ENCODE data around the gene FSIP2. TPM values are rescaled to one million over a fixed set of nuclear protein-coding genes. Genes with fewer than 3 reads are reported as not detected.

Gene FSIP2
- total RNA-seq (2014; rRNA removed; shearing (Covaris generic)) = not detected in 2 replicates
- not detected in 2 replicates for polyA plus RNA-seq (2015; cell fraction: cytosol; rRNA removed)
- polyA plus RNA-seq (2015; cell fraction: nucleus; rRNA removed) = 0.05 TPM in 1 of 2 replicates, not detected in the other

GRCh38 chr2:185738679-185739472 is at the start of gene FSIP2:
Gene FSIP2 (plus strand): TSS chr2:185738804. CDS start chr2:185738895, 91 bp downstream.
- no peak for DNase-seq (ENCODE audit: low read depth)

GRCh38 chr2:185689906-185690539 is 48.6 kb upstream of the FSIP2 start:
- peak; percentile 64 for DNase-seq (ENCODE audit: low read depth)

- no peak for DNase-seq (ENCODE audit: low read depth)
Observed at GRCh38 chr2:185695711-185696235, 42.8 kb upstream of the FSIP2 start.

- DNase-seq (ENCODE audit: low read depth) = no peak
Observed at GRCh38 chr2:185700883-185701282, 37.7 kb upstream of the FSIP2 start.

GRCh38 chr2:185734658-185735057 is 3.9 kb upstream of the FSIP2 start:
- DNase-seq (ENCODE audit: low read depth) = no peak

- DNase-seq (ENCODE audit: low read depth) = no peak
Observed at GRCh38 chr2:185736210-185736609, 2.4 kb upstream of the FSIP2 start.

- peak; percentile 14 for DNase-seq (ENCODE audit: low read depth)
Observed at GRCh38 chr2:185745864-185746859, 7.6 kb downstream of the FSIP2 start.

- DNase-seq (ENCODE audit: low read depth) = peak; percentile 82
Observed at GRCh38 chr2:185757356-185757755, 18.8 kb downstream of the FSIP2 start.

- no peak for DNase-seq (ENCODE audit: low read depth)
Observed at GRCh38 chr2:185771396-185771795, 32.8 kb downstream of the FSIP2 start.

GRCh38 chr2:185780890-185781289 is 42.3 kb downstream of the FSIP2 start:
- DNase-seq (ENCODE audit: low read depth) = peak; percentile 5

GRCh38 chr2:185782223-185782769 is 43.7 kb downstream of the FSIP2 start:
- DNase-seq (ENCODE audit: low read depth) = no peak

- DNase-seq (ENCODE audit: low read depth) = no peak
Observed at GRCh38 chr2:185785156-185785555, 46.6 kb downstream of the FSIP2 start.

GRCh38 chr2:185785851-185786473 is 47.4 kb downstream of the FSIP2 start:
- DNase-seq (ENCODE audit: low read depth) = no peak

- peak; percentile 63 for DNase-seq (ENCODE audit: low read depth)
Observed at GRCh38 chr2:185787227-185788145, 48.9 kb downstream of the FSIP2 start.

GRCh38 chr2:185790361-185790760 is 51.8 kb downstream of the FSIP2 start:
- DNase-seq (ENCODE audit: low read depth) = no peak

GRCh38 chr2:185793532-185794345 is 55.1 kb downstream of the FSIP2 start:
- no peak for DNase-seq (ENCODE audit: low read depth)

- DNase-seq (ENCODE audit: low read depth) = no peak
Observed at GRCh38 chr2:185796758-185797157, 58.2 kb downstream of the FSIP2 start.

- no peak for DNase-seq (ENCODE audit: low read depth)
Observed at GRCh38 chr2:185802926-185803325, 64.3 kb downstream of the FSIP2 start.

Measured in HT1080 (cell line).